Ovary (tissue), 3 donors: Measurements from ENCODE around the gene LIX1.

Source experiments
- POLR2A ChIP-seq: fragments of 450-650 bp; IDR thresholded peaks from one replicate; pipeline ENCODE4 v1.6.1; 2017; ENCODE audit warnings: antibody characterized with exemption, mild to moderate bottlenecking, moderate library complexity
- TF ChIP-seq, protein P1 (sequence below), 3 donors: fragments of 450-650 bp in 2 of 3; fragments of 200-600 bp in 1 of 3; IDR thresholded peaks; one replicate each; pipeline versions ENCODE4 v1.5.1 to v1.8.0; 2016 to 2022; ENCODE audit warnings: antibody characterized with exemption in 3 of 3, mild to moderate bottlenecking in 1 of 3
- donor health status: DM: no; HTN: no; CAD: no.

DNA sequence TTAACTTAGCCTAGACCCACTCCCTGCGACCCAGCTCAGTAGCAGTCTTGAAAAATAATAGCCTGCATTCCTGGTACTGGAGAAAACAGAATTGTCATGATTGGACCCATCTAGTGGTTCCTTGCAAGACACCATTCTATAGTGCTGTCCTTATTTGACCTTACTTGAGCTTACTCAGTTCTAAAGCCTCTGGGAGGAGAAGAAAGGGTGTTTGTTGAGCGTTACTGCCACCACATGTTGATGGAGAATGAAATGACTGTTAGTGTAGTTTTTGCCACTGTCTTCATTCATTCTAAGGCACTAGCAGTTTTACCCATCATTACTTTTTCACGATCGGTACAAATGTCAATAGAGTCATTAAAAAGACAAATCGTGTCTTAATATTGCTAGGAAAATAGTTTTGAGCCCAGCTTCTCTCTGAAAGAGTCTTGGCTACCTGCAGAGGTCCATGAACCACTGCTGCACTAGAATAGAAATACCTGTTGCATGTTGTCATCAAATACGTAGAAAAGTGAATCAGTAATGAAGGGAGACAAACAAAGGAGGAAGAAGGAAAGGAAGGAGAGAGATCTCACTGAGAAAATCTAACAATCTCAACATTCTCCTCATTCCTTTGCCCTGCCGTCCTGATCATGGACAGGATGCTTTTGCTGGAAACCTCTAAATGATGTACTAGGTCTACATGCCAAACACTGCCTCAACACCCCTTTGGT is 96.0 kb downstream of the LIX1 start:
- TF ChIP-seq, protein P1, sequence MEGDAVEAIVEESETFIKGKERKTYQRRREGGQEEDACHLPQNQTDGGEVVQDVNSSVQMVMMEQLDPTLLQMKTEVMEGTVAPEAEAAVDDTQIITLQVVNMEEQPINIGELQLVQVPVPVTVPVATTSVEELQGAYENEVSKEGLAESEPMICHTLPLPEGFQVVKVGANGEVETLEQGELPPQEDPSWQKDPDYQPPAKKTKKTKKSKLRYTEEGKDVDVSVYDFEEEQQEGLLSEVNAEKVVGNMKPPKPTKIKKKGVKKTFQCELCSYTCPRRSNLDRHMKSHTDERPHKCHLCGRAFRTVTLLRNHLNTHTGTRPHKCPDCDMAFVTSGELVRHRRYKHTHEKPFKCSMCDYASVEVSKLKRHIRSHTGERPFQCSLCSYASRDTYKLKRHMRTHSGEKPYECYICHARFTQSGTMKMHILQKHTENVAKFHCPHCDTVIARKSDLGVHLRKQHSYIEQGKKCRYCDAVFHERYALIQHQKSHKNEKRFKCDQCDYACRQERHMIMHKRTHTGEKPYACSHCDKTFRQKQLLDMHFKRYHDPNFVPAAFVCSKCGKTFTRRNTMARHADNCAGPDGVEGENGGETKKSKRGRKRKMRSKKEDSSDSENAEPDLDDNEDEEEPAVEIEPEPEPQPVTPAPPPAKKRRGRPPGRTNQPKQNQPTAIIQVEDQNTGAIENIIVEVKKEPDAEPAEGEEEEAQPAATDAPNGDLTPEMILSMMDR (IDR thresholded peaks at IDR 0.05), result no peak
- no peak for TF ChIP-seq POLR2A
